Neutrophil (primary cell): Measurements from ENCODE around the gene TMEM225B.
"Not testable (repeated sequence)": the region's sequence is repeated elsewhere in the genome, so short reads cannot be mapped to it uniquely, and the experiment has no call there.

Experiments used
- H3K27ac ChIP-seq: fragments of 200-600 bp; sonication (generic); 2 replicates; pipeline ENCODE4 v1.5.1; 2016; ENCODE audit warnings: mild to moderate bottlenecking, moderate library complexity
- H3K27me3 ChIP-seq: fragments of 200-600 bp; sonication (generic); 2 replicates; pipeline ENCODE4 v1.6.0; 2016; ENCODE audit warnings: mild to moderate bottlenecking
- H3K36me3 ChIP-seq: fragments of 200-600 bp; sonication (generic); 2 replicates; pipeline ENCODE4 v1.5.1; 2017
- H3K4me1 ChIP-seq, 2 experiments: fragments of 200-600 bp in 1 of 2; sonication (generic) in 1 of 2; 1 replicate in 1 of 2; 2 replicates in 1 of 2; pipeline versions ENCODE4 v1.5.1 to v1.6.1; 2013 to 2016; ENCODE audit warnings: low read depth in 1 of 2, low read length in 1 of 2, mild to moderate bottlenecking in 1 of 2, moderate library complexity in 1 of 2; ENCODE audit not compliant: control insufficient read depth in 1 of 2, insufficient read depth in 1 of 2
- H3K4me3 ChIP-seq, 2 experiments: fragments of 200-600 bp in 1 of 2; sonication (generic) in 1 of 2; 1 replicate in 1 of 2; 2 replicates in 1 of 2; pipeline ENCODE4 v1.5.1; 2013 to 2016; ENCODE audit warnings: low read depth in 1 of 2, low read length in 1 of 2, mild to moderate bottlenecking in 1 of 2, moderate library complexity in 1 of 2
- H3K9me3 ChIP-seq: fragments of 200-600 bp; sonication (generic); 2 replicates; pipeline ENCODE4 v1.5.1; 2016
- TF ChIP-seq, protein P1 (sequence below): fragments of 200-600 bp; sonication (generic); IDR thresholded peaks from 2 replicates; pipeline ENCODE4 v1.5.1; 2016; ENCODE audit warnings: antibody characterized with exemption

The TMEM225B gene, protein sequence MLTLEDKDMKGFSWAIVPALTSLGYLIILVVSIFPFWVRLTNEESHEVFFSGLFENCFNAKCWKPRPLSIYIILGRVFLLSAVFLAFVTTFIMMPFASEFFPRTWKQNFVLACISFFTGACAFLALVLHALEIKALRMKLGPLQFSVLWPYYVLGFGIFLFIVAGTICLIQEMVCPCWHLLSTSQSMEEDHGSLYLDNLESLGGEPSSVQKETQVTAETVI

GRCh38 chr7:99597762-99598501, at the start of gene TMEM225B:
TMEM225B (plus strand) TSS chr7:99598267; CDS start chr7:99604389, 6,122 bp downstream.
- Histone ChIP-seq H3K4me3 (no peak within 1 kb of the TSS), H3K27me3 (peaks cover 28% of the 10 kb centered on the region), H3K27ac (no peak within 1 kb of the TSS), H3K4me1 (peaks cover 8 to 11% of the 10 kb centered on the region in 2 experiments), H3K9me3 (no peaks in the 10 kb centered on the region), H3K36me3 (no peaks in the 10 kb centered on the region)
- TF ChIP-seq, protein P1, sequence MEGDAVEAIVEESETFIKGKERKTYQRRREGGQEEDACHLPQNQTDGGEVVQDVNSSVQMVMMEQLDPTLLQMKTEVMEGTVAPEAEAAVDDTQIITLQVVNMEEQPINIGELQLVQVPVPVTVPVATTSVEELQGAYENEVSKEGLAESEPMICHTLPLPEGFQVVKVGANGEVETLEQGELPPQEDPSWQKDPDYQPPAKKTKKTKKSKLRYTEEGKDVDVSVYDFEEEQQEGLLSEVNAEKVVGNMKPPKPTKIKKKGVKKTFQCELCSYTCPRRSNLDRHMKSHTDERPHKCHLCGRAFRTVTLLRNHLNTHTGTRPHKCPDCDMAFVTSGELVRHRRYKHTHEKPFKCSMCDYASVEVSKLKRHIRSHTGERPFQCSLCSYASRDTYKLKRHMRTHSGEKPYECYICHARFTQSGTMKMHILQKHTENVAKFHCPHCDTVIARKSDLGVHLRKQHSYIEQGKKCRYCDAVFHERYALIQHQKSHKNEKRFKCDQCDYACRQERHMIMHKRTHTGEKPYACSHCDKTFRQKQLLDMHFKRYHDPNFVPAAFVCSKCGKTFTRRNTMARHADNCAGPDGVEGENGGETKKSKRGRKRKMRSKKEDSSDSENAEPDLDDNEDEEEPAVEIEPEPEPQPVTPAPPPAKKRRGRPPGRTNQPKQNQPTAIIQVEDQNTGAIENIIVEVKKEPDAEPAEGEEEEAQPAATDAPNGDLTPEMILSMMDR, result no peak

- not testable (repeated sequence) for H3K27ac ChIP-seq, H3K4me3 ChIP-seq, H3K27me3 ChIP-seq, H3K9me3 ChIP-seq
- Histone ChIP-seq H3K36me3 (peaks cover 15% of the 10 kb centered on the region), H3K4me1 (peaks cover 11 to 12% of the 10 kb centered on the region in 2 experiments)
Observed at GRCh38 chr7:99549545-99549944, 48.5 kb upstream of the TMEM225B start.

DNA sequence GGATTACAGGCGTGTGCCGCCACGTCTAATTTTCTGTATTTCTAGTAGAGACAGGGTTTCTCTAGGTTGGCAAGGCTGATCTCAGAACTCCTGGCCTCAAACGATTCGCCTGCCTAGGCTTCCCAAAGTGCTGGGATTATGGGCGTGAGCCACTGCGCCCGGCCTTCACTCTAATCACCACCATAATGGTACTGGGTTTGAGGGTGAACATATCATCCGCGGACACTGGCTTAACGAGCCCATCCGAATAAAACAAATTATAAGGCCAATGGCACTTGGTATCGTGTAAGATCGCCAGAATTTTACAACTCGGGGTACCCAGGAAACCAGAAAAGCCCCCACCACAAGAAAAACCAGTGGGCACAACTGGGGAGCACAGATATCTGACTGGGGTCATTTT, 46.7 kb upstream of the TMEM225B start:
- TF ChIP-seq, protein P1, result no peak
- H3K9me3 ChIP-seq, result no peaks in the 10 kb centered on the region
- H3K4me1 ChIP-seq, result peaks cover 11 to 12% of the 10 kb centered on the region in 2 experiments
- H3K36me3 ChIP-seq, result peaks cover 18% of the 10 kb centered on the region
- peak overlapping the region; percentile 86 to 92 for H3K4me3 ChIP-seq
- H3K27me3 ChIP-seq, result no peaks in the 10 kb centered on the region
- H3K27ac ChIP-seq, result peak overlapping the region; percentile 73

GRCh38 chr7:99551767-99552463, 46.2 kb upstream of the TMEM225B start, which contains the start of gene FAM200A:
FAM200A (minus strand) TSS chr7:99552114; CDS start chr7:99548407, 3,707 bp downstream.
- TF ChIP-seq, protein P1, result no peak

DNA sequence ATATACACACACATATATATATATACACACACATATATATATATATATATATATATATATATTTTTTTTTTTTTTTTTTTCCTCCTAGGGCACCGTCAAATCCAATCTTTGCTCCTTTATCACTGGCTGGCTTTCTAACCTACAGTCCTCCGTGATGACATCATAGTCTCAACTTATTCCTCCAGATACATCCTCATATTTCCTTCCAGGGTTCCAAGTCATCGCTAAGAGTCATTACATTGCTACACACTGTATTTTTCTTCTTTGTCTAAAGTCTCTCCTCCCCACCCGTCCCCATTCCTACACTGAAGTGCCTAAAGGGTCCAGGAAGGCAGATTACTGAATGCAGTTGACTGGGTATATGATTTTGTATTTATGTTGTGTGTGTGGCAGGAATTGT, 45.0 kb upstream of the TMEM225B start:
- H3K27me3 ChIP-seq, result no peaks in the 10 kb centered on the region
- H3K27ac ChIP-seq, result no peak overlapping the region
- peaks cover 24 to 25% of the 10 kb centered on the region in 2 experiments for H3K4me1 ChIP-seq
- H3K36me3 ChIP-seq, result peaks cover 11% of the 10 kb centered on the region
- no peaks in the 10 kb centered on the region for H3K9me3 ChIP-seq
- TF ChIP-seq, protein P1, result no peak
- H3K4me3 ChIP-seq, result no peak overlapping the region

More at GRCh38 chr7:99551767-99552463, 46.2 kb upstream of the TMEM225B start, which contains the start of gene FAM200A:
- H3K9me3 ChIP-seq, result no peaks in the 10 kb centered on the region
- peaks cover 18% of the 10 kb centered on the region for H3K36me3 ChIP-seq
- no peaks in the 10 kb centered on the region for H3K27me3 ChIP-seq
- peak within 1 kb of the TSS; percentile 86 to 92 for H3K4me3 ChIP-seq
- H3K4me1 ChIP-seq, result peaks cover 13 to 14% of the 10 kb centered on the region in 2 experiments
- peak within 1 kb of the TSS; percentile 73 for H3K27ac ChIP-seq
